HL-60 (cell line): ENCODE results near the gene KLF6.

Experiments
- DNase-seq, 2 experiments: peaks; one replicate each; pipeline ENCODE4 v3.0.0-alpha.2; 2010 to 2020; ENCODE audit warnings: low read depth in 1 of 2, low spot score in 1 of 2
- H3K27ac ChIP-seq: fragments of 250-450 bp; sonication (Bioruptor Pico); replicated peaks from 2 replicates; pipeline ENCODE4 v1.5.1; 2020; ENCODE audit warnings: mild to moderate bottlenecking, moderate library complexity
- H3K27me3 ChIP-seq: fragments of 250-450 bp; sonication (Bioruptor Pico); 2 replicates; pipeline ENCODE4 v1.5.1; 2021; ENCODE audit warnings: mild to moderate bottlenecking, moderate library complexity; ENCODE audit not compliant: insufficient read depth, poor library complexity, severe bottlenecking
- H3K4me3 ChIP-seq: replicated peaks from 2 replicates; pipeline ENCODE4 v1.5.1; 2011; ENCODE audit warnings: mild to moderate bottlenecking, control low read depth, low read length; ENCODE audit not compliant: insufficient read depth
- CTCF ChIP-seq: IDR thresholded peaks from one replicate; pipeline ENCODE4 v1.5.1; 2011; ENCODE audit warnings: low read length, control low read depth, inconsistent platforms; ENCODE audit not compliant: insufficient read depth
- GABPA ChIP-seq: IDR thresholded peaks from 2 replicates; pipeline ENCODE4 v1.6.1; 2012; ENCODE audit warnings: low read depth
- POLR2AphosphoS5 ChIP-seq: IDR thresholded peaks from 2 replicates; pipeline ENCODE4 v1.6.1; 2012; ENCODE audit warnings: low read depth
- REST ChIP-seq: IDR thresholded peaks from 2 replicates; pipeline ENCODE4 v1.6.1; 2012; ENCODE audit warnings: low read depth; ENCODE audit not compliant: insufficient replicate concordance
- SPI1 ChIP-seq: IDR thresholded peaks from 2 replicates; pipeline ENCODE4 v1.6.1; 2012; ENCODE audit warnings: low read depth, mild to moderate bottlenecking, borderline replicate concordance

Gene KLF6

DNA sequence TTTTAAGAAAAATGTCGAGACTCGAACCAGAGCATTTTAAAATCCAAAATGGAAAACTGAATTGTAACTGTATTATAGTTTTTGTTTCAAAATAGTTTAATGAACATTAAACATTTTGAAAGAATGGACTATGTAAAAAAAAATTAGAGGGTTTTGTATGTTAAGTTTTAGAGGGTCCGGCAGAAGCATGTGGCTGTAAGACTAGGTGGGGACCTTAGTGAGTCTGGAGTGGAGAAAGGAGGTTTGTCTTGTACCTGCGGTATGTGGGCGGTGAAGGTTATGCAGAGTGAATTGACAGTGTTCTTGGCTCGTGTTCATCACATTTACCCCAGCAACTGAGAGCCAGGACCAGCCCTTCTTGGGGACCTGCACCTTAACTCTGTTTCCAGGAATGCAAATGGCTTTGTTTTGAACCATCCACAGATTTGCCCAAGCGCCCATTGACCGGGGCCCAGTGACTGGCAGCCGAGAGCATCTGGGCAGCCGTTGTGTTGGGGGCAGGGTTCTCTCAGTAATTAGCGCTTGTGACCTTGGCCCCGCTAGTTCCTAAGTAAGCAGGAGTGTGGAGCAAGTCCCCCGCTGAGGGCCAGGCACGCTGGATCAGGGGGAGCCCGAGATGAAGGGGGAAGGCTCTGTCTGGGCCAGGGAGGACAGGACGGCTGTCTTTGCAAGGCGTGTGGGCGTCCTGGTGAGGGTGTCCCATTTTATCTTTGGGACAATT, 1.4 kb upstream of the KLF6 start:
- DNase-seq = no peak
- Histone ChIP-seq H3K27me3 (no peaks in the 10 kb centered on the region), H3K27ac (peak overlapping the region; percentile 86), H3K4me3 (no peak overlapping the region)
- TF ChIP-seq POLR2AphosphoS5 (no peak), CTCF (no peak), GABPA (no peak), REST (no peak), SPI1 (no peak)

GRCh38 chr10:3785851-3786271, 852 bp upstream of the KLF6 start:
- no peak for DNase-seq
- Histone ChIP-seq H3K27ac (peak overlapping the region; percentile 86), H3K4me3 (peak overlapping the region; percentile 34), H3K27me3 (no peaks in the 10 kb centered on the region)
- TF ChIP-seq POLR2AphosphoS5 = peak; percentile 63
- no peak for TF ChIP-seq CTCF

DNA sequence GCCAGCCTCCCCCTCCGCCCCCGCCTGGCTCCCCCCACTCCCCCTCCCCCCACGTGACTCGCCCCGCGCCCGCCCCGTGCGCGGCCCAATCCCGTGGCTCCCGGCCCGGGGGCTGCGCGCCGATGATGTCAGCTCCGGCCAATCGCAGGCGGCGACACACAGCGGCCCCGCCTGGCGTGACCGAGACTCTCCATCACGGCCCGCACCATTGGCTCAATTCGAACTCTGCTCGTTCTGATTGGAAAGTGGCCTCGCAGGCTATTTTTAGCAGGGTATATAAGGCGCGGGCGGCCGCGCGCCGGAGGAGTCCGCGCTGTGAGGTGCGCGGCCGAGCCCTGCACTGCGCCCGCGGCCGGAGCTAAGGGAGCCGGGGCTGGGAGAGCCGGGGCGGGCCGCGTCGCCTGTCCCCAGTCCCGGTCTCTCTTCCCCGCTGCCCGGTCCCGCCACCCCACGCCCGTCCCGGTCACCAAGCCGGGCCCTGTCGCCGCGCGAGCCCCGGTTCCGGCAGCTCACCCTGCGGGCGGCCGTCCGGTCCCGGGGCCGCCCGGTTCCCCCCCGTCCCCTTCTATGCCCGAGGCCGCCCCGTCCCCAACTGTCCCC, 342 bp upstream of the KLF6 start:
- Histone ChIP-seq H3K27me3 (no peaks in the 10 kb centered on the region), H3K27ac (peak overlapping the region; percentile 97), H3K4me3 (peak overlapping the region; percentile 34)
- TF ChIP-seq CTCF (no peak), SPI1 (no peak), REST (no peak), GABPA (no peak)
- DNase-seq = peak; percentile 79 to 92
